AG10803 (cell line): ENCODE data around the gene HOXC11.

Experiments
- DNase-seq: peaks from one replicate; pipeline ENCODE4 v3.0.0; 2010; ENCODE audit warnings: low read depth
- H3K4me3 ChIP-seq: 2 replicates; pipeline ENCODE4 v1.5.1; 2011; ENCODE audit warnings: mild to moderate bottlenecking, low read length, control low read depth
- CTCF ChIP-seq: conservative IDR thresholded peaks from 2 replicates; pipeline ENCODE4 v1.5.1; 2011; ENCODE audit warnings: mild to moderate bottlenecking, low read length, control low read depth, inconsistent platforms

HOXC11 gene

GRCh38 chr12:53939141-53940108 is 33.5 kb upstream of the HOXC11 start:
- no peak for TF ChIP-seq CTCF
- DNase-seq: peak; percentile 55
- no peak overlapping the region for H3K4me3 ChIP-seq

- no peak for TF ChIP-seq CTCF
- H3K4me3 ChIP-seq: no peak overlapping the region
- no peak for DNase-seq
Observed at GRCh38 chr12:53940443-53941014, 32.4 kb upstream of the HOXC11 start.

GRCh38 chr12:53941187-53941586 is 31.7 kb upstream of the HOXC11 start:
- no peak overlapping the region for H3K4me3 ChIP-seq
- no peak for DNase-seq
- TF ChIP-seq CTCF: no peak

- H3K4me3 ChIP-seq: no peak overlapping the region
- no peak for DNase-seq
- TF ChIP-seq CTCF: no peak
Observed at GRCh38 chr12:53941750-53942149, 31.2 kb upstream of the HOXC11 start.

GRCh38 chr12:53942467-53942997 is 30.4 kb upstream of the HOXC11 start:
- DNase-seq: no peak
- TF ChIP-seq CTCF: no peak
- no peak overlapping the region for H3K4me3 ChIP-seq

GRCh38 chr12:53944209-53944608 is 28.7 kb upstream of the HOXC11 start:
- DNase-seq: no peak
- no peak for TF ChIP-seq CTCF
- no peak overlapping the region for H3K4me3 ChIP-seq
